ENCODE measurements around the gene C1orf122. TPM values are rescaled to one million over a fixed set of nuclear protein-coding genes. Genes with fewer than 3 reads are reported as not detected.

C1orf122 gene
- 20.5 and 51.2 TPM in 2 replicates for total RNA-seq

GRCh38 chr1:37807555-37808368, at the start of gene C1orf122, which contains the start of gene YRDC:
C1orf122 (plus strand) TSS chr1:37807790; CDS start chr1:37808405, 615 bp downstream.
YRDC (minus strand) TSS chr1:37808208; CDS start chr1:37808180, 28 bp downstream.

GRCh38 chr1:37764888-37765441, 42.6 kb upstream of the C1orf122 start, which contains the start of gene EPHA10:
EPHA10 (minus strand) TSS chr1:37765120; CDS start chr1:37765066, 54 bp downstream.

GRCh38 chr1:37793773-37794371, 13.7 kb upstream of the C1orf122 start, which contains the start of gene MANEAL:
MANEAL (plus strand) TSS chr1:37793847; CDS start chr1:37794183, 336 bp downstream.

Other genes with a start within 250 kb of the C1orf122 start
- gene GNL2, start 211.9 kb upstream of the C1orf122 start, total RNA-seq: 49.4 and 52.1 TPM in 2 replicates
- gene RSPO1, start 172.9 kb upstream of the C1orf122 start, total RNA-seq: 0.11 and 0.13 TPM in 2 replicates
- gene CDCA8, start 115.3 kb upstream of the C1orf122 start, total RNA-seq: 6.5 and 10.4 TPM in 2 replicates
- not detected in 2 replicates for gene EPHA10, start 42.7 kb upstream of the C1orf122 start, total RNA-seq
- gene MANEAL, start 13.9 kb upstream of the C1orf122 start, total RNA-seq: 0.65 and 0.76 TPM in 2 replicates
- 6.9 and 9.0 TPM in 2 replicates for gene YRDC, start 418 bp downstream of the C1orf122 start, total RNA-seq
- gene MTF1, start 51.8 kb downstream of the C1orf122 start, total RNA-seq: 4.3 and 4.6 TPM in 2 replicates
- gene INPP5B, start 139.3 kb downstream of the C1orf122 start, total RNA-seq: 31.0 and 31.8 TPM in 2 replicates
- gene SF3A3, start 182.2 kb downstream of the C1orf122 start, total RNA-seq: 74.0 and 78.4 TPM in 2 replicates
- 14.5 and 14.8 TPM in 2 replicates for gene FHL3, start 197.7 kb downstream of the C1orf122 start, total RNA-seq
- gene UTP11, start 204.9 kb downstream of the C1orf122 start, total RNA-seq: 49.7 and 52.2 TPM in 2 replicates
- gene POU3F1, start 239.0 kb downstream of the C1orf122 start, total RNA-seq: under 0.01 TPM in 1 of 2 replicates, not detected in the other